Measurements from ENCODE around the gene JTB.
"Not testable (repeated sequence)": the region's sequence is repeated elsewhere in the genome, so short reads cannot be mapped to it uniquely, and the experiment has no call there.

JTB gene

GRCh38 chr1:153977250-153978240, at the start of gene JTB:
TSS of gene JTB (minus strand) at chr1:153977674. CDS start at chr1:153977252, 422 bp downstream.
- Histone ChIP-seq H3K4me3 (ENCODE audit: low read length) (peak within 1 kb of the TSS; percentile 92), H3K36me3 (ENCODE audit: control insufficient read depth, insufficient read depth, low read length) (peaks cover 4% of the 10 kb centered on the region), H3K9me3 (ENCODE audit: control insufficient read depth, low read length) (no peaks in the 10 kb centered on the region), H3K27me3 (ENCODE audit: control insufficient read depth, insufficient read depth, low read length) (no peaks in the 10 kb centered on the region), H3K9ac (ENCODE audit: low read length) (peak within 1 kb of the TSS; percentile 93), H3K4me1 (ENCODE audit: control insufficient read depth, insufficient read depth, low read length) (peaks cover 8% of the 10 kb centered on the region)

- Histone ChIP-seq H3K4me3 (ENCODE audit: low read length) (no peak overlapping the region), H3K27me3 (ENCODE audit: control insufficient read depth, insufficient read depth, low read length) (no peaks in the 10 kb centered on the region), H3K36me3 (ENCODE audit: control insufficient read depth, insufficient read depth, low read length) (no peaks in the 10 kb centered on the region), H3K9ac (ENCODE audit: low read length) (no peak overlapping the region), H3K9me3 (ENCODE audit: control insufficient read depth, low read length) (no peaks in the 10 kb centered on the region), H3K4me1 (ENCODE audit: control insufficient read depth, insufficient read depth, low read length) (no peaks in the 10 kb centered on the region)
Measured at GRCh38 chr1:154019940-154020339, 42.5 kb upstream of the JTB start.

GRCh38 chr1:154019269-154019668, 41.8 kb upstream of the JTB start:
- no peaks in the 10 kb centered on the region for H3K9me3 ChIP-seq (ENCODE audit: control insufficient read depth, low read length)
- H3K27me3 ChIP-seq (ENCODE audit: control insufficient read depth, insufficient read depth, low read length): no peaks in the 10 kb centered on the region
- no peaks in the 10 kb centered on the region for H3K36me3 ChIP-seq (ENCODE audit: control insufficient read depth, insufficient read depth, low read length)
- no peak overlapping the region for H3K9ac ChIP-seq (ENCODE audit: low read length)
- H3K4me3 ChIP-seq (ENCODE audit: low read length): no peak overlapping the region
- peaks cover 4% of the 10 kb centered on the region for H3K4me1 ChIP-seq (ENCODE audit: control insufficient read depth, insufficient read depth, low read length)

- no peaks in the 10 kb centered on the region for H3K9me3 ChIP-seq (ENCODE audit: control insufficient read depth, low read length)
- H3K36me3 ChIP-seq (ENCODE audit: control insufficient read depth, insufficient read depth, low read length): no peaks in the 10 kb centered on the region
- no peak overlapping the region for H3K9ac ChIP-seq (ENCODE audit: low read length)
- no peaks in the 10 kb centered on the region for H3K27me3 ChIP-seq (ENCODE audit: control insufficient read depth, insufficient read depth, low read length)
- H3K4me1 ChIP-seq (ENCODE audit: control insufficient read depth, insufficient read depth, low read length): peaks cover 4% of the 10 kb centered on the region
- no peak overlapping the region for H3K4me3 ChIP-seq (ENCODE audit: low read length)
Measured at GRCh38 chr1:154014154-154014907, 36.9 kb upstream of the JTB start.

GRCh38 chr1:154012543-154012942, 35.1 kb upstream of the JTB start:
- H3K27me3 ChIP-seq (ENCODE audit: control insufficient read depth, insufficient read depth, low read length); H3K9me3 ChIP-seq (ENCODE audit: control insufficient read depth, low read length); H3K36me3 ChIP-seq (ENCODE audit: control insufficient read depth, insufficient read depth, low read length); H3K4me1 ChIP-seq (ENCODE audit: control insufficient read depth, insufficient read depth, low read length); H3K4me3 ChIP-seq (ENCODE audit: low read length); H3K9ac ChIP-seq (ENCODE audit: low read length): not testable (repeated sequence)

GRCh38 chr1:154012129-154012528, 34.7 kb upstream of the JTB start:
- H3K9ac ChIP-seq (ENCODE audit: low read length): no peak overlapping the region
- H3K4me3 ChIP-seq (ENCODE audit: low read length): no peak overlapping the region
- no peaks in the 10 kb centered on the region for H3K27me3 ChIP-seq (ENCODE audit: control insufficient read depth, insufficient read depth, low read length)
- peaks cover 4% of the 10 kb centered on the region for H3K4me1 ChIP-seq (ENCODE audit: control insufficient read depth, insufficient read depth, low read length)
- H3K36me3 ChIP-seq (ENCODE audit: control insufficient read depth, insufficient read depth, low read length): no peaks in the 10 kb centered on the region
- H3K9me3 ChIP-seq (ENCODE audit: control insufficient read depth, low read length): no peaks in the 10 kb centered on the region

GRCh38 chr1:154006136-154006535, 28.7 kb upstream of the JTB start:
- H3K9me3 ChIP-seq (ENCODE audit: control insufficient read depth, low read length): no peaks in the 10 kb centered on the region
- no peaks in the 10 kb centered on the region for H3K27me3 ChIP-seq (ENCODE audit: control insufficient read depth, insufficient read depth, low read length)
- H3K4me1 ChIP-seq (ENCODE audit: control insufficient read depth, insufficient read depth, low read length): peaks cover 6% of the 10 kb centered on the region
- no peak overlapping the region for H3K9ac ChIP-seq (ENCODE audit: low read length)
- H3K36me3 ChIP-seq (ENCODE audit: control insufficient read depth, insufficient read depth, low read length): no peaks in the 10 kb centered on the region
- no peak overlapping the region for H3K4me3 ChIP-seq (ENCODE audit: low read length)

- no peak overlapping the region for H3K4me3 ChIP-seq (ENCODE audit: low read length)
- H3K9me3 ChIP-seq (ENCODE audit: control insufficient read depth, low read length): no peaks in the 10 kb centered on the region
- no peaks in the 10 kb centered on the region for H3K36me3 ChIP-seq (ENCODE audit: control insufficient read depth, insufficient read depth, low read length)
- no peaks in the 10 kb centered on the region for H3K27me3 ChIP-seq (ENCODE audit: control insufficient read depth, insufficient read depth, low read length)
- peaks cover 9% of the 10 kb centered on the region for H3K4me1 ChIP-seq (ENCODE audit: control insufficient read depth, insufficient read depth, low read length)
- H3K9ac ChIP-seq (ENCODE audit: low read length): no peak overlapping the region
Measured at GRCh38 chr1:154000420-154000819, 22.9 kb upstream of the JTB start.

- not testable (repeated sequence) for H3K4me3 ChIP-seq (ENCODE audit: low read length); H3K27me3 ChIP-seq (ENCODE audit: control insufficient read depth, insufficient read depth, low read length); H3K9me3 ChIP-seq (ENCODE audit: control insufficient read depth, low read length); H3K9ac ChIP-seq (ENCODE audit: low read length); H3K36me3 ChIP-seq (ENCODE audit: control insufficient read depth, insufficient read depth, low read length)
- H3K4me1 ChIP-seq (ENCODE audit: control insufficient read depth, insufficient read depth, low read length): peaks cover 15% of the 10 kb centered on the region
Measured at GRCh38 chr1:153996882-153997281, 19.4 kb upstream of the JTB start.

- no peaks in the 10 kb centered on the region for H3K27me3 ChIP-seq (ENCODE audit: control insufficient read depth, insufficient read depth, low read length)
- no peaks in the 10 kb centered on the region for H3K9me3 ChIP-seq (ENCODE audit: control insufficient read depth, low read length)
- H3K9ac ChIP-seq (ENCODE audit: low read length): no peak overlapping the region
- H3K36me3 ChIP-seq (ENCODE audit: control insufficient read depth, insufficient read depth, low read length): no peaks in the 10 kb centered on the region
- H3K4me3 ChIP-seq (ENCODE audit: low read length): no peak overlapping the region
- H3K4me1 ChIP-seq (ENCODE audit: control insufficient read depth, insufficient read depth, low read length): peaks cover 13% of the 10 kb centered on the region
Measured at GRCh38 chr1:153995640-153996039, 18.2 kb upstream of the JTB start.

GRCh38 chr1:153995202-153995601, 17.7 kb upstream of the JTB start:
- no peak overlapping the region for H3K9ac ChIP-seq (ENCODE audit: low read length)
- no peaks in the 10 kb centered on the region for H3K9me3 ChIP-seq (ENCODE audit: control insufficient read depth, low read length)
- H3K4me3 ChIP-seq (ENCODE audit: low read length): no peak overlapping the region
- peaks cover 15% of the 10 kb centered on the region for H3K4me1 ChIP-seq (ENCODE audit: control insufficient read depth, insufficient read depth, low read length)
- H3K27me3 ChIP-seq (ENCODE audit: control insufficient read depth, insufficient read depth, low read length): no peaks in the 10 kb centered on the region
- no peaks in the 10 kb centered on the region for H3K36me3 ChIP-seq (ENCODE audit: control insufficient read depth, insufficient read depth, low read length)

GRCh38 chr1:153991806-153992205, 14.3 kb upstream of the JTB start:
- H3K27me3 ChIP-seq (ENCODE audit: control insufficient read depth, insufficient read depth, low read length): no peaks in the 10 kb centered on the region
- H3K4me1 ChIP-seq (ENCODE audit: control insufficient read depth, insufficient read depth, low read length): peaks cover 22% of the 10 kb centered on the region
- no peak overlapping the region for H3K4me3 ChIP-seq (ENCODE audit: low read length)
- no peaks in the 10 kb centered on the region for H3K9me3 ChIP-seq (ENCODE audit: control insufficient read depth, low read length)
- no peaks in the 10 kb centered on the region for H3K36me3 ChIP-seq (ENCODE audit: control insufficient read depth, insufficient read depth, low read length)
- peak overlapping the region; percentile 98 for H3K9ac ChIP-seq (ENCODE audit: low read length)

Data from mucosa of stomach (tissue), 1 donor.